Neural cell (in vitro differentiated cells): ENCODE results near the gene TNFRSF8. TPM values are rescaled to one million over a fixed set of nuclear protein-coding genes. Genes with fewer than 3 reads are reported as not detected.

Experiments used
- H2AFZ ChIP-seq: fragments of 200-600, 300-800 bp; sonication (generic), shearing (Covaris generic); 2 replicates; pipeline ENCODE4 v1.6.0; 2014; ENCODE audit warnings: low read depth, mild to moderate bottlenecking, antibody characterized with exemption, low read length, moderate library complexity
- H3F3A ChIP-seq: fragments of 200-600 bp; shearing (Covaris generic); 2 replicates; pipeline ENCODE4 v1.6.1; 2016; ENCODE audit warnings: mild to moderate bottlenecking, moderate library complexity, mixed read lengths, antibody characterized with exemption, low read length; ENCODE audit not compliant: insufficient read depth, poor library complexity, severe bottlenecking
- H3K27ac ChIP-seq: fragments of 200-600, 300-800 bp; sonication (generic), shearing (Covaris generic); 2 replicates; pipeline ENCODE4 v1.5.1; 2014; ENCODE audit warnings: mild to moderate bottlenecking, low read length, moderate library complexity
- H3K27me3 ChIP-seq: fragments of 300-800, 200-600 bp; sonication (generic), shearing (Covaris generic); 2 replicates; pipeline ENCODE4 v1.6.0; 2014; ENCODE audit warnings: mild to moderate bottlenecking, low read depth, low read length, moderate library complexity; ENCODE audit not compliant: insufficient read depth
- H3K36me3 ChIP-seq: fragments of 300-800, 200-600 bp; sonication (generic), shearing (Covaris generic); 2 replicates; pipeline ENCODE4 v1.5.1; 2014; ENCODE audit warnings: mild to moderate bottlenecking, antibody characterized with exemption, low read length, moderate library complexity; ENCODE audit not compliant: insufficient read depth
- H3K4me2 ChIP-seq: fragments of 300-800, 200-600 bp; sonication (generic), shearing (Covaris generic); 2 replicates; pipeline ENCODE4 v1.6.0; 2014; ENCODE audit warnings: mild to moderate bottlenecking, low read length
- H3K4me3 ChIP-seq: fragments of 300-800, 200-600 bp; sonication (generic), shearing (Covaris generic); 2 replicates; pipeline ENCODE4 v1.5.1; 2014; ENCODE audit warnings: mild to moderate bottlenecking, low read length, moderate library complexity
- H3K79me2 ChIP-seq: fragments of 200-600 bp; shearing (Covaris generic); replicated peaks from 2 replicates; pipeline ENCODE4 v1.6.0; 2014; ENCODE audit warnings: mild to moderate bottlenecking, low read length, moderate library complexity; ENCODE audit not compliant: insufficient read depth
- H3K9ac ChIP-seq: fragments of 300-800, 200-600 bp; sonication (generic), shearing (Covaris generic); 2 replicates; pipeline ENCODE4 v1.6.1; 2016; ENCODE audit warnings: mild to moderate bottlenecking, low read length, mixed read lengths
- H3K9me2 ChIP-seq: fragments of 200-600 bp; shearing (Covaris generic); 2 replicates; pipeline ENCODE4 v1.6.1; 2016; ENCODE audit warnings: mild to moderate bottlenecking, low read length, mixed read lengths; ENCODE audit not compliant: insufficient read depth
- H3K9me3 ChIP-seq: fragments of 200-600, 300-800 bp; sonication (generic), shearing (Covaris generic); 2 replicates; pipeline ENCODE4 v1.6.1; 2016; ENCODE audit warnings: mild to moderate bottlenecking, mixed run types, low read length, moderate library complexity, mixed read lengths
- H4K20me1 ChIP-seq: fragments of 200-600 bp; shearing (Covaris generic); 2 replicates; pipeline ENCODE4 v1.6.1; 2016; ENCODE audit warnings: mild to moderate bottlenecking, mixed run types; ENCODE audit not compliant: insufficient read depth
- EP300 ChIP-seq: fragments of 450-650 bp; conservative IDR thresholded peaks from 2 replicates; pipeline ENCODE4 v1.6.1; 2014; ENCODE audit warnings: antibody characterized with exemption, mild to moderate bottlenecking, moderate library complexity; ENCODE audit not compliant: poor library complexity, severe bottlenecking
- EZH2 ChIP-seq: fragments of 200-600, 300-800 bp; shearing (Covaris generic), sonication (generic); IDR thresholded peaks from 2 replicates; pipeline ENCODE4 v1.6.1; 2014; ENCODE audit warnings: antibody characterized with exemption, low read length, borderline replicate concordance, mild to moderate bottlenecking; ENCODE audit not compliant: insufficient read depth, poor library complexity, severe bottlenecking
- MXI1 ChIP-seq: fragments of 450-650 bp; conservative IDR thresholded peaks from 2 replicates; pipeline ENCODE4 v1.6.1; 2014; ENCODE audit warnings: antibody characterized with exemption, mild to moderate bottlenecking; ENCODE audit not compliant: poor library complexity, severe bottlenecking
- POLR2AphosphoS5 ChIP-seq: IDR thresholded peaks from 2 replicates; pipeline ENCODE4 v1.6.1; 2012
- RAD21 ChIP-seq: fragments of 450-650 bp; conservative IDR thresholded peaks from 2 replicates; pipeline ENCODE4 v1.6.1; 2014; ENCODE audit warnings: antibody characterized with exemption, mild to moderate bottlenecking, moderate library complexity
- SMC3 ChIP-seq: fragments of 450-650 bp; conservative IDR thresholded peaks from 2 replicates; pipeline ENCODE4 v1.6.1; 2014; ENCODE audit warnings: antibody characterized with exemption, mild to moderate bottlenecking, moderate library complexity; ENCODE audit not compliant: poor library complexity
- TAF1 ChIP-seq: IDR thresholded peaks from 2 replicates; pipeline ENCODE4 v1.6.1; 2012; ENCODE audit warnings: low read depth
- polyA plus RNA-seq: library from polyadenylated mRNA; depleted of rRNA; stranded (reverse); fragments of >200 nt; gene quantifications from 2 replicates; pipeline ENCODE4 v1.2.3, GENCODE V29; 2014
- TF ChIP-seq, protein P1 (sequence below): fragments of 450-650 bp; IDR thresholded peaks from 2 replicates; pipeline ENCODE4 v1.5.1; 2014; ENCODE audit warnings: antibody characterized with exemption, mild to moderate bottlenecking, moderate library complexity; ENCODE audit not compliant: poor library complexity, severe bottlenecking
- TF ChIP-seq, protein P2 (sequence below): IDR thresholded peaks from 2 replicates; pipeline ENCODE4 v1.6.1; 2012; ENCODE audit warnings: borderline replicate concordance

TNFRSF8 gene
- polyA plus RNA-seq, 1 donor from 2014 or later, result not detected

- Histone ChIP-seq H3K9me2 (no peaks in the 10 kb centered on the region), H3K9me3 (no peaks in the 10 kb centered on the region), H3K27ac (no peak overlapping the region), H3K9ac (no peak overlapping the region), H4K20me1 (no peaks in the 10 kb centered on the region), H2AFZ (no peak overlapping the region), H3K36me3 (no peaks in the 10 kb centered on the region), H3K4me2 (no peak overlapping the region), H3K27me3 (no peaks in the 10 kb centered on the region), H3F3A (no peaks in the 10 kb centered on the region), H3K79me2 (no peaks in the 10 kb centered on the region), H3K4me3 (no peak overlapping the region)
- TF ChIP-seq, protein P1, sequence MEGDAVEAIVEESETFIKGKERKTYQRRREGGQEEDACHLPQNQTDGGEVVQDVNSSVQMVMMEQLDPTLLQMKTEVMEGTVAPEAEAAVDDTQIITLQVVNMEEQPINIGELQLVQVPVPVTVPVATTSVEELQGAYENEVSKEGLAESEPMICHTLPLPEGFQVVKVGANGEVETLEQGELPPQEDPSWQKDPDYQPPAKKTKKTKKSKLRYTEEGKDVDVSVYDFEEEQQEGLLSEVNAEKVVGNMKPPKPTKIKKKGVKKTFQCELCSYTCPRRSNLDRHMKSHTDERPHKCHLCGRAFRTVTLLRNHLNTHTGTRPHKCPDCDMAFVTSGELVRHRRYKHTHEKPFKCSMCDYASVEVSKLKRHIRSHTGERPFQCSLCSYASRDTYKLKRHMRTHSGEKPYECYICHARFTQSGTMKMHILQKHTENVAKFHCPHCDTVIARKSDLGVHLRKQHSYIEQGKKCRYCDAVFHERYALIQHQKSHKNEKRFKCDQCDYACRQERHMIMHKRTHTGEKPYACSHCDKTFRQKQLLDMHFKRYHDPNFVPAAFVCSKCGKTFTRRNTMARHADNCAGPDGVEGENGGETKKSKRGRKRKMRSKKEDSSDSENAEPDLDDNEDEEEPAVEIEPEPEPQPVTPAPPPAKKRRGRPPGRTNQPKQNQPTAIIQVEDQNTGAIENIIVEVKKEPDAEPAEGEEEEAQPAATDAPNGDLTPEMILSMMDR, result no peak
These were observed 27.2 kb downstream of the TNFRSF8 start for GRCh38 chr1:12090326-12090725.

- no peak overlapping the region for H3K9ac ChIP-seq
- no peaks in the 10 kb centered on the region for H3K36me3 ChIP-seq
- no peaks in the 10 kb centered on the region for H3K79me2 ChIP-seq
- H2AFZ ChIP-seq, result no peak overlapping the region
- no peak overlapping the region for H3K4me2 ChIP-seq
- H3F3A ChIP-seq, result no peaks in the 10 kb centered on the region
- H3K27me3 ChIP-seq, result no peaks in the 10 kb centered on the region
- no peaks in the 10 kb centered on the region for H3K9me2 ChIP-seq
- no peak overlapping the region for H3K4me3 ChIP-seq
- TF ChIP-seq MXI1 (no peak), POLR2AphosphoS5 (no peak), TAF1 (no peak), SMC3 (no peak), RAD21 (no peak), EP300 (no peak), EZH2 (no peak)
- TF ChIP-seq, protein P2, sequence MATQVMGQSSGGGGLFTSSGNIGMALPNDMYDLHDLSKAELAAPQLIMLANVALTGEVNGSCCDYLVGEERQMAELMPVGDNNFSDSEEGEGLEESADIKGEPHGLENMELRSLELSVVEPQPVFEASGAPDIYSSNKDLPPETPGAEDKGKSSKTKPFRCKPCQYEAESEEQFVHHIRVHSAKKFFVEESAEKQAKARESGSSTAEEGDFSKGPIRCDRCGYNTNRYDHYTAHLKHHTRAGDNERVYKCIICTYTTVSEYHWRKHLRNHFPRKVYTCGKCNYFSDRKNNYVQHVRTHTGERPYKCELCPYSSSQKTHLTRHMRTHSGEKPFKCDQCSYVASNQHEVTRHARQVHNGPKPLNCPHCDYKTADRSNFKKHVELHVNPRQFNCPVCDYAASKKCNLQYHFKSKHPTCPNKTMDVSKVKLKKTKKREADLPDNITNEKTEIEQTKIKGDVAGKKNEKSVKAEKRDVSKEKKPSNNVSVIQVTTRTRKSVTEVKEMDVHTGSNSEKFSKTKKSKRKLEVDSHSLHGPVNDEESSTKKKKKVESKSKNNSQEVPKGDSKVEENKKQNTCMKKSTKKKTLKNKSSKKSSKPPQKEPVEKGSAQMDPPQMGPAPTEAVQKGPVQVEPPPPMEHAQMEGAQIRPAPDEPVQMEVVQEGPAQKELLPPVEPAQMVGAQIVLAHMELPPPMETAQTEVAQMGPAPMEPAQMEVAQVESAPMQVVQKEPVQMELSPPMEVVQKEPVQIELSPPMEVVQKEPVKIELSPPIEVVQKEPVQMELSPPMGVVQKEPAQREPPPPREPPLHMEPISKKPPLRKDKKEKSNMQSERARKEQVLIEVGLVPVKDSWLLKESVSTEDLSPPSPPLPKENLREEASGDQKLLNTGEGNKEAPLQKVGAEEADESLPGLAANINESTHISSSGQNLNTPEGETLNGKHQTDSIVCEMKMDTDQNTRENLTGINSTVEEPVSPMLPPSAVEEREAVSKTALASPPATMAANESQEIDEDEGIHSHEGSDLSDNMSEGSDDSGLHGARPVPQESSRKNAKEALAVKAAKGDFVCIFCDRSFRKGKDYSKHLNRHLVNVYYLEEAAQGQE, result no peak
- H3K27ac ChIP-seq, result no peak overlapping the region
- H3K9me3 ChIP-seq, result no peaks in the 10 kb centered on the region
- H4K20me1 ChIP-seq, result no peaks in the 10 kb centered on the region
These were observed 28.1 kb downstream of the TNFRSF8 start for GRCh38 chr1:12091191-12091590.

- no peaks in the 10 kb centered on the region for H3K79me2 ChIP-seq
- H3K27me3 ChIP-seq, result no peaks in the 10 kb centered on the region
- H3K9me2 ChIP-seq, result no peaks in the 10 kb centered on the region
- H3K9ac ChIP-seq, result no peak overlapping the region
- no peaks in the 10 kb centered on the region for H3K9me3 ChIP-seq
- H3K27ac ChIP-seq, result no peak overlapping the region
- no peak overlapping the region for H3K4me2 ChIP-seq
- no peak overlapping the region for H3K4me3 ChIP-seq
- no peaks in the 10 kb centered on the region for H3K36me3 ChIP-seq
- H4K20me1 ChIP-seq, result no peaks in the 10 kb centered on the region
- TF ChIP-seq SMC3 (no peak), EP300 (no peak), RAD21 (no peak), POLR2AphosphoS5 (no peak), TAF1 (no peak)
- TF ChIP-seq, protein P2, result no peak
- TF ChIP-seq, protein P1, result no peak
- H3F3A ChIP-seq, result no peaks in the 10 kb centered on the region
- no peak overlapping the region for H2AFZ ChIP-seq
These were observed 31.1 kb downstream of the TNFRSF8 start for GRCh38 chr1:12094180-12094579.
